ENCODE results near the gene MLPH. TPM values are rescaled to one million over a fixed set of nuclear protein-coding genes. Genes with fewer than 3 reads are reported as not detected.

The MLPH gene
- total and polyA plus RNA-seq, 2 of the 13 experiments (the other 11 are each of a cell fraction or from before 2014, with no cell fraction given) = 0.12 TPM; not detected in 1

GRCh38 chr2:237549643-237550415 is 62.8 kb downstream of the MLPH start:
- in situ Hi-C loops (cut with HindIII; ENCODE audit: extremely low pct_ligation_motif_present, low pct_unique_long_range_greater_than_20kb) = no loop called here
- CTCF ChIA-PET (ENCODE audit: low intra/inter-chr PET ratio, low total read pairs) = no interaction called here
- Histone ChIP-seq H4K20me1 (ENCODE audit: insufficient read depth, low read length) (no peaks in the 10 kb centered on the region), H3K27ac (ENCODE audit: extremely low read length, insufficient read depth, low read length) (no peak overlapping the region), H3K4me2 (ENCODE audit: low read depth, low read length) (peak overlapping the region; percentile 22; the same call in 1 of the 2 replicates), H2AFZ (ENCODE audit: low read length) (no peak overlapping the region), H3K4me3 (replicated peaks in 1 of 3; ENCODE audit: insufficient read depth in 1 of 3, low read depth in 2 of 3, low read length in 3 of 3) (peak overlapping the region in 1 of 3 experiments; percentile 8; a peak in 1 of 6 replicates), H3K4me1 (ENCODE audit: insufficient read depth, low read length) (peaks cover 49% of the 10 kb centered on the region), H3K36me3 (replicated peaks in 1 of 2; ENCODE audit: control insufficient read depth in 1 of 2, insufficient read depth in 2 of 2, low read length in 2 of 2) (no peaks in the 10 kb centered on the region), H3K79me2 (ENCODE audit: insufficient read depth, low read length) (no peaks in the 10 kb centered on the region), H3K27me3 (ENCODE audit: control insufficient read depth in 1 of 2, insufficient read depth in 2 of 2, low read length in 2 of 2) (peaks cover 7 to 34% of the 10 kb centered on the region in 2 experiments; a peak in 4 of 5 replicates), H3K9ac (ENCODE audit: insufficient read depth, low read depth, low read length) (no peak overlapping the region), H3K9me3 (ENCODE audit: low read length) (no peaks in the 10 kb centered on the region)
- ATAC-seq = peak; percentile 72
- intact Hi-C loops (cut with micrococcal nuclease; ENCODE audit: unreplicated experiment) = no loop called here
- peak; percentile 59 for DNase-seq (ENCODE audit: low spot score)
- 35% methylated on average over 16 of the region's 17 CpGs for WGBS (ENCODE audit: low lambda C conversion rate)
- BruUV-seq (replicated peaks) = no TSS peak
- POLR2A ChIA-PET = no interaction called here
- peak; percentile 63 for FAIRE-seq
- TF ChIP-seq ZNF564 (CRISPR knock-in tag; IDR thresholded peaks at IDR 0.05) (no peak), IKZF5 (CRISPR knock-in tag; IDR thresholded peaks at IDR 0.05) (peak; percentile 26; the same call in 1 of the 2 replicates), ZNF747 (CRISPR knock-in tag; IDR thresholded peaks at IDR 0.05; ENCODE audit: borderline replicate concordance) (no peak), WIZ (CRISPR knock-in tag; IDR thresholded peaks at IDR 0.05) (peak; percentile 57; the same call in 1 of the 2 replicates), SP5 (CRISPR knock-in tag; IDR thresholded peaks at IDR 0.05; ENCODE audit: borderline replicate concordance, low read depth) (no peak), ZHX2 (IDR thresholded peaks at IDR 0.05; ENCODE audit: low read depth) (no peak), ZHX2 (CRISPR knock-in tag; IDR thresholded peaks at IDR 0.05; ENCODE audit: borderline replicate concordance) (no peak), ZNF441 (CRISPR knock-in tag; IDR thresholded peaks at IDR 0.05; ENCODE audit: borderline replicate concordance) (no peak), BRF2 (CRISPR knock-in tag; IDR thresholded peaks at IDR 0.05) (no peak), NFRKB (IDR thresholded peaks at IDR 0.05) (no peak), ERF (CRISPR knock-in tag; IDR thresholded peaks at IDR 0.05) (no peak), KDM3A (CRISPR knock-in tag; IDR thresholded peaks at IDR 0.05; ENCODE audit: low read depth) (no peak), RARA (CRISPR knock-in tag; IDR thresholded peaks at IDR 0.05) (peak; percentile 20; the same call in 1 of the 2 replicates), PAF1 (CRISPR knock-in tag; IDR thresholded peaks at IDR 0.05) (no peak)
